RWPE1 (cell line): Measurements from ENCODE around the gene CMC1.

ENCODE experiments used
- CTCF ChIA-PET: fragments of 350-600 bp; sonication (Branson Sonifier 250); formaldehyde crosslinking; extraction: SDS; loops from one replicate; lab custom pipeline; 2021; lab: Yijun Ruan, JAX
- POLR2A ChIA-PET: fragments of 400-600 bp; formaldehyde crosslinking; extraction: SDS; loops from one replicate; lab custom pipeline; 2020; ENCODE audit warnings: antibody characterized with exemption; ENCODE audit not compliant: low non-redundant PET; lab: Yijun Ruan, JAX
- DNase-seq: peaks from one replicate; pipeline ENCODE4 v3.0.0; 2012; ENCODE audit warnings: low spot score
- H3K27ac ChIP-seq: fragments of 450-650 bp; 2 replicates; pipeline ENCODE4 v1.5.1; 2017
- TF ChIP-seq, protein P1 (sequence below): fragments of 450-650 bp; conservative IDR thresholded peaks from 2 replicates; pipeline ENCODE4 v1.5.1; 2017; ENCODE audit warnings: low read depth, mild to moderate bottlenecking

The CMC1 gene

DNA sequence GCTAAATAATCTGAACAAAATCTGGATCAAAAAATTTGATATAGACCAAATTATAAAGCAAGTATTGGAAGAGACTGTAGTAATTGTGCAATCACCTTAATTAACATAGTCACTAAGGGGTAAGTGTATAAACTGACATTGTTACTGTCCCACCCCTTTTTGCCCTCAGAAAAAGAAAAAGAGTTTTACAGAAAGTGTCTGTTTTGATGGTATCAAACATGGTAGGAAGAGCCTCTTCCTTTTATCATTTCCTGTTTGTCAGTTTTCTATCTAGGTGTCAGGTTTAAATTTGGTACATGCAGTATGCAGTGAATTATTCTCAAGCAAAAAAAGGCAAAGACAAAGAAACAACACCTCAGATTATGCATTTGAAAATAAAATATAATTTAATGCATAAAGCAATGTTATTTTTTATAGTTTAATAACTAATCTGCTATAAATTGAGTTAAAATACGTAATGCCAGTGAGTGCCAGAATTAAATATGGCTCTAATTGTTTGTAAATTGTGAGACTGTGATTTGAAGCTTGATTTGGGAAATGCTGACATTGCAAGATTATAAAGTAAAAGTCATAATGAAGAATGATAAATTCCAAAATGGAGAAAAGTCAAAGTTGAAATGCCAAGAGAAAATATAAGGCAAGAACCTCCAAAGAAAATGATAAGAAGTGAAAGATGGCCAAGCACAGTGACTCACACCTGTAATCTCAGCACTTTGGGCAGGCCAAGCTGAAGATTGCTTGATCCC is 30.3 kb upstream of the CMC1 start:
- TF ChIP-seq, protein P1, sequence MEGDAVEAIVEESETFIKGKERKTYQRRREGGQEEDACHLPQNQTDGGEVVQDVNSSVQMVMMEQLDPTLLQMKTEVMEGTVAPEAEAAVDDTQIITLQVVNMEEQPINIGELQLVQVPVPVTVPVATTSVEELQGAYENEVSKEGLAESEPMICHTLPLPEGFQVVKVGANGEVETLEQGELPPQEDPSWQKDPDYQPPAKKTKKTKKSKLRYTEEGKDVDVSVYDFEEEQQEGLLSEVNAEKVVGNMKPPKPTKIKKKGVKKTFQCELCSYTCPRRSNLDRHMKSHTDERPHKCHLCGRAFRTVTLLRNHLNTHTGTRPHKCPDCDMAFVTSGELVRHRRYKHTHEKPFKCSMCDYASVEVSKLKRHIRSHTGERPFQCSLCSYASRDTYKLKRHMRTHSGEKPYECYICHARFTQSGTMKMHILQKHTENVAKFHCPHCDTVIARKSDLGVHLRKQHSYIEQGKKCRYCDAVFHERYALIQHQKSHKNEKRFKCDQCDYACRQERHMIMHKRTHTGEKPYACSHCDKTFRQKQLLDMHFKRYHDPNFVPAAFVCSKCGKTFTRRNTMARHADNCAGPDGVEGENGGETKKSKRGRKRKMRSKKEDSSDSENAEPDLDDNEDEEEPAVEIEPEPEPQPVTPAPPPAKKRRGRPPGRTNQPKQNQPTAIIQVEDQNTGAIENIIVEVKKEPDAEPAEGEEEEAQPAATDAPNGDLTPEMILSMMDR = no peak
- ChIA-PET POLR2A (no interaction called here), CTCF (no interaction called here)
- no peak for DNase-seq
- no peak overlapping the region for H3K27ac ChIP-seq

DNA sequence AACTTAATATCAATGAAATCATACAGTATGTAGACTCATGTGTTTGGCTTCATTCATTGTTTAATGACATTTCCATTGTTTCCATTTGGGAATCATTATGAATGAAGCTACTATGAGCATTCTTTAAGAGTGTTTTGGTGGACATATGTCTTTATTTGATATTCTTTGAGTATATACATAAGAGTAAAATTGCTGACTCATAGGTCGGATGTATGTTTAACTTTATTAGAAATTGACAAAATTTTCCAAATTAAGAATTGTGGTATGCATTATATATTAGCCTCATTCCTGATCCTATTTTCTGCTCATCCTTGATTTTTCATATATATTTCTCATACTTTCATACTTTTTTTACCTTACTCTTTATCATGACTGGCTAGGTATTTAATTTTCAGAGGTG is 28.7 kb upstream of the CMC1 start:
- no peak overlapping the region for H3K27ac ChIP-seq
- DNase-seq = no peak
- TF ChIP-seq, protein P1 = no peak
- POLR2A ChIA-PET = no interaction called here
- CTCF ChIA-PET = no interaction called here

DNA sequence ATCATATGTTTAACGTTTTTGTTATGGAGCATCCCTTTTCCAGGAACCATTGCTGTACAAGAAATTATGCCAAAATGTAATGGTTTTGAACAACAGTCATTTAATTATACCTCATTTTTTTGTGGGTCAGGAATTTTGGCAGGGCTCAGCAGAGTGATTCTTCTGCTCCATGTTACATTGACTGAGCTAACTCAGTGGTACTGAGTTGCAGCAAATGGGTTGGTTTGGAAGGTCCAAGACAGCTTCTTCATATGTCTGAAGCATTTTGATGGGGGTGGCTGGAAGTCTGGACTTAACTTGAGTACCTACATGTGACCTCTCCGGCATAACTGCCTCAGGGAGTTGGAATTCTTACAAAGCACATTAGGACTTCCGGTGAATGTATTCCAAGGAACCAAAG is 26.0 kb upstream of the CMC1 start:
- H3K27ac ChIP-seq = no peak overlapping the region
- TF ChIP-seq, protein P1 = no peak
- POLR2A ChIA-PET = no interaction called here
- DNase-seq = no peak
- CTCF ChIA-PET = no interaction called here

DNA sequence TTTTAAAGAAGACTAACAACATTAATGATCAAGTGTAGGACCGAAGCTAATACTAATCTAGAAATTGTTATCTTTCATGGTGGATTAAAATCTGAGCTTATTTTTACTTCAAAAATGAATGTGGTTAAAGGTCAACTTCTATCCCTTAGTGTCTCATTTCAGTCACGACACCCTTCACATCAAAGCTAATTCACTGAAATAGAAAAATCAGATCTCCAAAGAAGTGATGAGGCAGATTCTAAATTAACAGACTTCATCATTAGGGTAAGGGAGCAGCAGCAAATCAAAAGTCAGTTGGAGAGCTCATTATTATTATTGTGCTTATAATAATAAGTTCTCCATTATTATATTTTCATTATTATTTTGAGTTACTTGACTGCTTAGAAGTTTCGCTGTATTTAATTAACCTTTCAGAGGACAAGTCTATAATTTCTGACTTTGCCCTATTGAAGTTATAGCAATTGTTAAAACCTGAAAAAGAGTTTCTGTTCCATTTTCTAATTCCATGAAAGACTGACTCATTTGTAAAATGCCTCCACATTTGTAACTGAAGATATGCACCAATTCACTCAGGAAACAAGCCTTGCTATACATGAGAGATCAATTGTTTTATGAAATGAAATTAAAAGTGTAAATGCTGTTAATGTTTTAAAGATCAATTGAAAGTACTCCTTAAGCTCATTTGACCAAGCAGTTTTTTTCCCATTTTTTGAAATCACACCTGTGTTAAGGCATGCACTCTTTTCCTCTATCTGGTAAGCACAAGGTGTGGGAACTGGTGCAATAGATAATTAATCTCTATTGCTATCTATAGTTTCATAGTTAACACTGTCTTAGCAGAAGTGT is 23.1 kb upstream of the CMC1 start:
- POLR2A ChIA-PET = no interaction called here
- CTCF ChIA-PET = no interaction called here
- H3K27ac ChIP-seq = no peak overlapping the region
- TF ChIP-seq, protein P1 = no peak
- no peak for DNase-seq

DNA sequence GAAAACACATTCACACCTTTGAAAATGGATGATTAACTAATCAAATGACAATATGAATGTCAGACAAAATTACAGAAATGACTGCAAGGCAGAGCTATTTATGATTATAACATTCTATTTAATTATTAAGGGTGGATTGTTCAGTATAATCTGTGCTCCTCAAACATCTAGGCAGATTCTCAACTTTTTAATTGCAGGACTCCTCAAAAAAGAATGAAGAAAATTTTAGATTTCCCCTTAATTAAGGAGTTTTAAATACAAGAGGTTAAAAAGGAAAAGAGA is 22.6 kb upstream of the CMC1 start:
- CTCF ChIA-PET = no interaction called here
- no peak overlapping the region for H3K27ac ChIP-seq
- TF ChIP-seq, protein P1 = no peak
- no peak for DNase-seq
- POLR2A ChIA-PET = no interaction called here

DNA sequence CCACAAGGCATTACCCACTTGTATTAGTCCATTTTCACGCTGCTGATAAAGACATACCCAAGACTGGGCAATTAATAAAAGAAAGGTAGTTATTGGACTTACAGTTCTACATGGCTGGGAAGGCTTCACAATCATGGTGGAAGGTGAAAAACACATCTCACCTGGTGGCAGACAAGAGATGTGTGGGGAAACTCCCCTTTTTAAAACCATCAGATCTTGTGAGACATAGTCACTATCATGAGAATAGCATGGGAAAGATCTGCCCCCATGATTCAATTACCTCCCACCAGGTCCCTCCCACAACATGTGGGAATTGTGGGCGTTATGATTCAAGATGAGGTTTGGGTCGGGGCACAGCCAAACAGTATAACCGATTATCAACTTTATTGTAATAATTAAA is 17.0 kb upstream of the CMC1 start:
- ChIA-PET CTCF (no interaction called here), POLR2A (no interaction called here)
- no peak overlapping the region for H3K27ac ChIP-seq
- DNase-seq = no peak
- TF ChIP-seq, protein P1 = no peak
